Measurements from ENCODE around the gene RHBDL1. TPM values are rescaled to one million over a fixed set of nuclear protein-coding genes. Genes with fewer than 3 reads are reported as not detected.

RHBDL1 gene
- total RNA-seq, 1 donor from 2014 or later: 2.7 TPM

Other genes with a start within 250 kb of the RHBDL1 start
- 10.5 and 16.8 TPM in 2 replicates for gene CAPN15, start 148.0 kb upstream of the RHBDL1 start, total RNA-seq
- gene PRR35, start 115.3 kb upstream of the RHBDL1 start, total RNA-seq: not detected in 2 replicates
- 1.3 and 1.4 TPM in 2 replicates for gene NHLRC4, start 108.7 kb upstream of the RHBDL1 start, total RNA-seq
- gene PIGQ, start 105.7 kb upstream of the RHBDL1 start, total RNA-seq: 14.8 and 21.6 TPM in 2 replicates
- 7.8 and 10.5 TPM in 2 replicates for gene RAB40C, start 85.6 kb upstream of the RHBDL1 start, total RNA-seq
- gene WFIKKN1, start 44.7 kb upstream of the RHBDL1 start, total RNA-seq: 0.14 and 0.18 TPM in 2 replicates
- gene METTL26, start 39.4 kb upstream of the RHBDL1 start, total RNA-seq: 75.1 and 95.4 TPM in 2 replicates
- gene MCRIP2, start 33.8 kb upstream of the RHBDL1 start, total RNA-seq: 15.2 and 23.0 TPM in 2 replicates
- 4.6 and 8.7 TPM in 2 replicates for gene WDR90, start 26.3 kb upstream of the RHBDL1 start, total RNA-seq
- 28.9 and 30.6 TPM in 2 replicates for gene RHOT2, start 7.5 kb upstream of the RHBDL1 start, total RNA-seq
- 143 and 151 TPM in 2 replicates for gene STUB1, start 4.7 kb downstream of the RHBDL1 start, total RNA-seq
- gene JMJD8, start 8.7 kb downstream of the RHBDL1 start, total RNA-seq: 28.0 and 31.2 TPM in 2 replicates
- 2.3 and 4.3 TPM in 2 replicates for gene WDR24, start 14.7 kb downstream of the RHBDL1 start, total RNA-seq
- not detected in 2 replicates for gene FBXL16, start 30.1 kb downstream of the RHBDL1 start, total RNA-seq
- gene METRN, start 39.4 kb downstream of the RHBDL1 start, total RNA-seq: 71.1 and 88.5 TPM in 2 replicates
- 23.8 and 25.4 TPM in 2 replicates for gene ANTKMT, start 45.5 kb downstream of the RHBDL1 start, total RNA-seq
- 1.1 and 1.7 TPM in 2 replicates for gene CCDC78, start 50.8 kb downstream of the RHBDL1 start, total RNA-seq
- gene HAGHL, start 51.4 kb downstream of the RHBDL1 start, total RNA-seq: 12.7 and 15.4 TPM in 2 replicates
- gene CIAO3, start 65.3 kb downstream of the RHBDL1 start, total RNA-seq: 29.3 and 32.7 TPM in 2 replicates
- not detected in 2 replicates for gene MSLN, start 85.1 kb downstream of the RHBDL1 start, total RNA-seq
- 12.8 and 17.9 TPM in 2 replicates for gene RPUSD1, start 112.7 kb downstream of the RHBDL1 start, total RNA-seq
- 1.4 and 2.3 TPM in 2 replicates for gene CHTF18, start 112.9 kb downstream of the RHBDL1 start, total RNA-seq
- not detected in 2 replicates for gene GNG13, start 125.1 kb downstream of the RHBDL1 start, total RNA-seq

Measured in smooth muscle cell of bladder (primary cell).